Pancreas (tissue), 10 donors: ENCODE measurements around the gene FBLIM1. TPM values are rescaled to one million over a fixed set of nuclear protein-coding genes. Genes with fewer than 3 reads are reported as not detected.

Source experiments
- ATAC-seq, 4 donors: fragments of 200-7000 bp; cut with Tn5 transposase; one replicate each; pipeline versions ENCODE4 v1.8.0 to v1.9.1; 2020; ENCODE audit warnings: mild to moderate bottlenecking in 4 of 4, moderate library complexity in 4 of 4
- DNase-seq, 6 donors: peaks; one replicate each; pipeline ENCODE4 v3.0.0-alpha.2; 2020
- FAIRE-seq: peaks from 2 replicates; lab custom pipeline; 2012; peaks lifted over from hg19 to GRCh38; lab: Jason Lieb, UNC
- H3K27ac ChIP-seq, 4 donors: fragments of 200-600 bp; sonication (generic); 1 replicate in 3 of 4; 2 replicates in 1 of 4; pipeline versions ENCODE4 v1.5.0 to v1.8.0; 2020
- H3K27me3 ChIP-seq, 4 donors: fragments of 200-600 bp; one replicate each; pipeline ENCODE4 v1.8.0; 2021
- H3K36me3 ChIP-seq, 3 donors: fragments of 200-600 bp; sonication (generic) in 1 of 3; one replicate each; pipeline versions ENCODE4 v1.5.0 to v1.8.0; 2020 to 2021
- H3K4me1 ChIP-seq, 3 donors: fragments of 200-600 bp; one replicate each; pipeline ENCODE4 v1.8.0; 2021
- H3K4me3 ChIP-seq, 4 donors: fragments of 200-600 bp; sonication (generic) in 2 of 4; one replicate each; pipeline versions ENCODE4 v1.5.0 to v1.8.0; 2020 to 2021
- H3K9me3 ChIP-seq, 4 donors: fragments of 200-600 bp; one replicate each; pipeline ENCODE4 v1.8.0; 2021
- WGBS, 2 donors: extraction: QIAGEN DNeasy Blood & Tissue Kit; methylation state at CpG; one replicate each; pipeline ENCODE4 v1.1.7; 2013; 5-methylcytosine and 5-hydroxymethylcytosine counted together
- intact Hi-C, 3 donors: fragments of 100-400 bp; cut with DNase I; formaldehyde crosslinking; loops; one replicate each; pipeline versions ENCODE4 v1.11.1 to v1.14.2; 2022
- polyA plus RNA-seq, 2 donors: library from polyadenylated mRNA; stranded (reverse); fragments of 200-250 nt; gene quantifications; one replicate each; pipeline ENCODE4 v1.2.3, GENCODE V29; 2013
- total RNA-seq, 6 donors: library from RNA; stranded (reverse); fragmentation: NEBNext Ultra II Directional in 4 of 6; extraction: Animal tissue kit (Norgen Biotek cat#: 25700) in 4 of 6; gene quantifications; one replicate each; pipeline versions ENCODE4 v1.2.1 to v1.2.4, GENCODE V29; 2021 to 2023
- TF ChIP-seq, protein P1 (sequence below), 4 donors: fragments of 200-600 bp; sonication (generic) in 3 of 4; IDR thresholded peaks; one replicate each; pipeline versions ENCODE4 v1.5.0 to v1.8.0; 2021; ENCODE audit warnings: antibody characterized with exemption in 4 of 4
- donor health status: healthy with polysubstance abuse.
- donor health status: DM: no; HTN: no; CAD: no; lungs with moderate emphysema.
- donor health status: DM: no; HTN: no; CAD: no.
- donor health status: control.
- donor health status: control.
- donor health status: Bipolar disorder and iron deficiency.
- donor health status: DM: yes; HTN: yes; CAD: no.
- donor health status: DM: no; HTN: no; CAD: no.
- donor health status: DM: no; HTN: no; CAD: no.
- donor health status: DM: yes; HTN: yes; CAD: no.

FBLIM1 gene
- total and polyA plus RNA-seq, 8 donors: 20.4 to 61.5 (median 29.4) TPM

DNA sequence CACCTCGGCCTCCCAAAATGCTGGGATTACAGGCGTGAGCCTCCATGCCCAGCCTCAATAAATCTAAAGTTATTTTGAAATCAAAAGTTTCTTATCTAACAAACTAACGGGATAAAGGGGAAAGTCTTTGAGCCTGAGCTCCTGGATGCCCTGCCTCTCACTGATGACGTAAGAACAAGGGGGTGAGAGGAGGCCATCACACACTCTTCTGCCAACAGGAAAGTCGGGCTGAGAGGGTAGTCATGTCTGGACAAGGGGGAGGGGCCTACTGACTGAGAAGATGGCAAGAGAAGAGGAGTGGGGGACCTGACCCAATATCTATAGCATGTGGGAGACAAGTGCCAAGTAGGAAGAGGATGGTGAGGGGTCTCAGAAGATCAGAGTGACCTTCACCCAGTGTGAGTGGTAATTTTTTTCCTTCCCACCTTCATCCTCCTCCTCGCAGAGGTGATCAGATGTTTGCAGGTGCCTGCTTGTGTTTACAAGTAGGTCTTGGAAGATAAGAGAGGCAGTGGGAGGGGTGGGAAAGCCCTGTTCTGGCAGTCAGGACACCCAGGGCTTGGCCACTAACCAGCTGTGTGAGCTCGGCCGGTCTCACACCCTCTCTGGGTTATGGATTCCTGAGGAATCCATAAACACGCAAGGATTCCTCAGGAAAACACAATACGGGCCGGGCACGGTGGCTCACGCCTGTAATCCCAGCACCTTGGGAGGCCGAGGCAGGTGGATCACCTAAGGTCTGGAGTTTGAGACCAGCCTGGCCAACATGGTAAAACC, 39.2 kb downstream of the FBLIM1 start:
- DNase-seq (peak in 1 of 6 donors; percentile 67), FAIRE-seq (no peak), ATAC-seq (peak in 2 of 4 donors; percentile 28 to 34)
- 34 to 43% methylated on average over 14 of the region's 14 CpGs for WGBS, 2 donors
- H3K27ac ChIP-seq: peak overlapping the region in 3 of 4 donors; percentile 61 to 82 (median 67)
- no peaks in the 10 kb centered on the region for H3K9me3 ChIP-seq
- no peak overlapping the region for H3K4me3 ChIP-seq
- H3K4me1 ChIP-seq: peaks cover 12 to 30% (median 17%) of the 10 kb centered on the region in 3 donors
- H3K27me3 ChIP-seq: no peaks in the 10 kb centered on the region
- intact Hi-C loops: no loop called here
- no peaks in the 10 kb centered on the region for H3K36me3 ChIP-seq
- TF ChIP-seq, protein P1, sequence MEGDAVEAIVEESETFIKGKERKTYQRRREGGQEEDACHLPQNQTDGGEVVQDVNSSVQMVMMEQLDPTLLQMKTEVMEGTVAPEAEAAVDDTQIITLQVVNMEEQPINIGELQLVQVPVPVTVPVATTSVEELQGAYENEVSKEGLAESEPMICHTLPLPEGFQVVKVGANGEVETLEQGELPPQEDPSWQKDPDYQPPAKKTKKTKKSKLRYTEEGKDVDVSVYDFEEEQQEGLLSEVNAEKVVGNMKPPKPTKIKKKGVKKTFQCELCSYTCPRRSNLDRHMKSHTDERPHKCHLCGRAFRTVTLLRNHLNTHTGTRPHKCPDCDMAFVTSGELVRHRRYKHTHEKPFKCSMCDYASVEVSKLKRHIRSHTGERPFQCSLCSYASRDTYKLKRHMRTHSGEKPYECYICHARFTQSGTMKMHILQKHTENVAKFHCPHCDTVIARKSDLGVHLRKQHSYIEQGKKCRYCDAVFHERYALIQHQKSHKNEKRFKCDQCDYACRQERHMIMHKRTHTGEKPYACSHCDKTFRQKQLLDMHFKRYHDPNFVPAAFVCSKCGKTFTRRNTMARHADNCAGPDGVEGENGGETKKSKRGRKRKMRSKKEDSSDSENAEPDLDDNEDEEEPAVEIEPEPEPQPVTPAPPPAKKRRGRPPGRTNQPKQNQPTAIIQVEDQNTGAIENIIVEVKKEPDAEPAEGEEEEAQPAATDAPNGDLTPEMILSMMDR (IDR thresholded peaks at IDR 0.05): no peak

DNA sequence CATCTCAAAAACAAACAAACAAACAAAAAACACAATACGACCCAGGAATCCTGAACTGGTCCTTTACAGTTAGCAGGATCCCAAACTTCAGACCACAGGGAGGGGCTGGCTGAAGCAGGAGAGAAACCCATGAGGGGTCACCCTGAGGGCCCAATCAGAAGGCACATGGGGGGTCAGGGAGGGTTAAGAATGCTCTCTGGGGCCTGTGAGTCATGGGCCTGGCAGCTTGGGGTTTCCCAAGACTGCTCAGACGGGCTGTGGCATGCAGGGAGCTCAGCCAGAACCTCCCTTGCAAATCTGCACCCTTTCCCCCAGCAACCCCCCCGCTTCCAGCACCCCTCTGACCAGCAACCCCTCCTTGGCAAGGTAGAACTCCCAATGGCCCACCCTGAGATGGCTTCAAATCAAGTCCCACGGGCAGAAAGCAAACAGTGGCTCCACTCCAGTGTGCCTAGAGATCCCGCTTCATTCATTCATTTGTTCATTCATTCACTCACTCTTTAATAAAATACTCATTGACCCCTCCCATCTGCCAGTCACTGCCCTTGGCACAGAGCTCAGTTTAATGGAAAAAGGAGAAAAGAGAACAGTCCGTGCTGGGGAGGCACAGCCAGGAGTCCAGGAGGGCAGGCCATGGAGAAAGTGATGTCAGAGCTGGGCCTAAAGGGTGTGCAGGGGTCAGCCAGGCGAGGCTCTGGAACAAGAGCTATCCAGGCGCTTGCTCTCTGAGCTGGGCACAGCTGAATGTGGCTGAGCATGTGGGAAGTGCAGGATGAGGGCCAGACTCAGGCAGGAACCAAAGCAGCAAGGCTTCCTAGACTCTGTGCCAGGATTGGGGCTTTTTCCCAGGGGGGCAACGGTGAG, 40.6 kb downstream of the FBLIM1 start:
- H3K4me3 ChIP-seq: no peak overlapping the region
- ATAC-seq (peak; percentile 41 to 62 (median 47)), DNase-seq (peak in 4 of 6 donors; percentile 53 to 64 (median 58)), FAIRE-seq (no peak)
- 24 to 36% methylated on average over 9 of the region's 9 CpGs for WGBS, 2 donors
- H3K4me1 ChIP-seq: peaks cover 12 to 30% (median 17%) of the 10 kb centered on the region in 3 donors
- H3K36me3 ChIP-seq: no peaks in the 10 kb centered on the region
- no peaks in the 10 kb centered on the region for H3K27me3 ChIP-seq
- intact Hi-C loops: no loop called here
- no peaks in the 10 kb centered on the region for H3K9me3 ChIP-seq
- TF ChIP-seq, protein P1 (IDR thresholded peaks at IDR 0.05): no peak
- peak overlapping the region; percentile 39 to 82 (median 70) for H3K27ac ChIP-seq

DNA sequence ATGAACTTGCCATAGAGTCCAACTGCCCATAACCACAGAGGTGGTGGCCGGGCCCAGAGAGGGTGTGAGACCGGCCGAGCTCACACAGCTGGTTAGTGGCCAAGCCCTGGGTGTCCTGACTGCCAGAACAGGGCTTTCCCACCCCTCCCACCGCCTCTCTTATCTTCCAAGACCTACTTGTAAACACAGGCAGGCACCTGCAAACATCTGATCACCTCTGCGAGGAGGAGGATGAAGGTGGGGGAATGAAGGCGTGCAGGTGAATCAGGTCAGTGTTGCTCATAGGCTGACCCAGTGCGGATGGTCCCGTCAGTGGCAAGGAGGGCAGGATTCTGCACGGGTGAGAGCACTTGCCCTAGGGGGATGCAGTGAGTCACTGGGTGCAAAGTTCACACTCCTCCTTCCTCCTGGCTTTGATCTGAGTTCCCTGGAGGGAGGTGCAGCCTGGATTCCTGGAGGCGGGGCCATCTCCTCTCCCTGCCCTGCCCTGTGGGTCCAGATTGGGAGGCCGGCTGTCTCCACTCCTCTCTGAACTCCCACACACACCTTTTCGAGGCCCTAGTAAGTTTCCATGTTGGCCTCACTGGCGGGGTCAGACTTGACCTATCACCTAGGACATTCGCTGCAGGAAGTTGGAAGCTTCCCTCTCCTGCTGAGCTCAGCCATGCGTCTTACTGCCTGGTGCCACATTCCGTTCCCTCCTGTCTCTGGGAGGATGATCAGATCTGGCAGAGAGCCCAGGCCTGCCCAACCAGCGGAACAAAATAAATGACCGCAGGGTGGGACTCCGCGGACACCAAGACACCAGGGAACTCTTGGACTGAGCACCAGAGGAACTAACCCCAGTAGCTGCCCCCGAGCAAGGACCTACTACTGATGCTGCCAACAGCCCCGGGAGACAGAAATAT, 41.6 kb downstream of the FBLIM1 start:
- ATAC-seq: peak; percentile 80 to 87 (median 85)
- Histone ChIP-seq H3K27me3 (no peaks in the 10 kb centered on the region), H3K4me1 (peaks cover 12 to 30% (median 17%) of the 10 kb centered on the region in 3 donors), H3K4me3 (no peak overlapping the region), H3K9me3 (no peaks in the 10 kb centered on the region), H3K36me3 (no peaks in the 10 kb centered on the region), H3K27ac (peak overlapping the region; percentile 39 to 82 (median 70))
- FAIRE-seq: no peak
- TF ChIP-seq, protein P1 (IDR thresholded peaks at IDR 0.05): no peak
- DNase-seq: peak; percentile 74 to 86 (median 82)
- 14 to 16% methylated on average over 22 of the region's 22 CpGs for WGBS, 2 donors
- intact Hi-C loops: loop anchor here in 1 of 3 donors (10.0 kb wide), 2 partner anchors 195 to 245 kb away; partner anchors contain the start of gene CLCNKB

DNA sequence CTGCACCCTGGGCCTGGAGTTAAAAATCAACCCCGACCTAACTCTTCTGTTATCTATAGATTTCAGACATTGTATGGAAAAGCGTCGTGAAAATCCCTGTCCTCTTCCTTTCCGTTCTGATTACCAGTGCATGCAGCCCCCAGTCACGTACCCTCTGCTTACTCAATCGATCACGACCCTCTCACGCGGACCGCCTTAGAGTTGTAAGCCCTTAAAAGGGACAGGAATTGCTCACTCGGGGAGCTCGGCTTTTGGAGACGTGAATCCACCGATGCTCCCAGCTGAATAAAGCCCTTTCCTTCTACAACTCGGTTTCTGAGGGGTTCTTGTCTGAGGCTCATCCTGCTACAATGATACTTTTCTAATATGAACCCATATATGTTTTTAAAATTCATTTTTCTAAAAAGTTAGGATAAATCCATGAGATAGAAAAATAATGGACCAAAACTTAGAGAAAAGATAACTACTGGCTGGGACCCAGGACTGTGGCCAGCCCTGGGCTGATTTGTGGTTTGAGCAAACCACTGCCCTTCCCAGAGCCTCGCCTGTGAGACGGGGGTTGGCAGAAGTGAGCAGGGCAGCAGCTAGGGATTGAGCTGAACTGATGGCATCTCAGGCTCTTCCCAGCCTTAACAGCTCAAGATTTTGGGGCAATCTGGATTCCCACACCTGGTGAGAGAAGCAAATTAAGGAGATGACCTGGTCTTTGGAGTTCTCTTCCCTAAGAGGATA, 43.8 kb downstream of the FBLIM1 start:
- FAIRE-seq: no peak
- no peak for ATAC-seq
- no peak overlapping the region for H3K27ac ChIP-seq
- DNase-seq: no peak
- TF ChIP-seq, protein P1 (IDR thresholded peaks at IDR 0.05): no peak
- H3K27me3 ChIP-seq: no peaks in the 10 kb centered on the region
- peaks cover 12 to 28% (median 12%) of the 10 kb centered on the region in 3 donors for H3K4me1 ChIP-seq
- 76 to 81% methylated on average over 17 of the region's 17 CpGs for WGBS, 2 donors
- H3K4me3 ChIP-seq: no peak overlapping the region
- no peaks in the 10 kb centered on the region for H3K36me3 ChIP-seq
- intact Hi-C loops: loop anchor here in 1 of 3 donors (10.0 kb wide), 2 partner anchors 192 to 242 kb away; partner anchors contain the start of gene CLCNKB
- H3K9me3 ChIP-seq: no peaks in the 10 kb centered on the region
